NCI-H1105 (cell line): ENCODE results near the gene CARMIL3.
"Not testable (repeated sequence)": the region's sequence is repeated elsewhere in the genome, so short reads cannot be mapped to it uniquely, and the experiment has no call there.

Source experiments
- DNase-seq: peaks from one replicate; lab custom pipeline; 2025; lab: John Stamatoyannopoulos, UW

The CARMIL3 gene

DNA sequence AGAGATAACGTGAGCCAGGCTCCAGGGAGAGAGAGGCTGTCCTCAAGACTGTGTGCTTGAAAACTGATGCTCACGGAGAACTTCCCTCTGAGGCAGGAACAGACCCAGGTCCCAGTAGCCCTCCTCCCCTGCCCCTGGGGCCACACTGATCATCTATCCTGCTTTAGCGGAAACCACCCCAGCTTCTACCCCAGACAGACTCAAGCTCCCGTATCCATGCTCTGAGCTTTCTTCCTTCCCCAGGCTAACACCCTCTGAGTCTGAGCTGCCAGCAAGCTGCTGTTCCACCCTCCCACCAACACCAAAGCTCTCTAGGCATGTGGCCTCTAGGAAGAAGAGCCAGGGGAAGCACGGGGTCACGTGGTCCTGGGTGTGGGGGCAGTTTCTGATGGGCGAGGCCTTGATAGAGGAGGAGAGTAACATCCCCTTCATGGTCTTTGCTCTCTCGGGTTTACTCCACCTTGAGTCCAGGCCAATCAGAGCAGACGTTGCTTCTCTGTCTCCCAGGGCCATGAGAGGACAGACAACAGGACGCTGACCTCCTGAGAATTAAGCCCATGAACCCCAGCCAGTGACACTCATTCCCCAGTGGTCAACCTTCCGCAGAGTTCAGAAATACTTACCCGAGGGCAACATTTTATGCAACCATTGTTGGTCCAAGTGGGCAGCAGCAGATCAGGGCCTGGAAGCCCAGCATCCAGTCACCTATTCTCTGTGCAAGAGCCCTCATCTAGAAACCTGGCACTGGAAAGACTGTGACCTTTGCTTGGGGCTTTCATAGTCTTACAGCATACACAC is 43.7 kb downstream of the CARMIL3 start:
- DNase-seq, result no peak

DNA sequence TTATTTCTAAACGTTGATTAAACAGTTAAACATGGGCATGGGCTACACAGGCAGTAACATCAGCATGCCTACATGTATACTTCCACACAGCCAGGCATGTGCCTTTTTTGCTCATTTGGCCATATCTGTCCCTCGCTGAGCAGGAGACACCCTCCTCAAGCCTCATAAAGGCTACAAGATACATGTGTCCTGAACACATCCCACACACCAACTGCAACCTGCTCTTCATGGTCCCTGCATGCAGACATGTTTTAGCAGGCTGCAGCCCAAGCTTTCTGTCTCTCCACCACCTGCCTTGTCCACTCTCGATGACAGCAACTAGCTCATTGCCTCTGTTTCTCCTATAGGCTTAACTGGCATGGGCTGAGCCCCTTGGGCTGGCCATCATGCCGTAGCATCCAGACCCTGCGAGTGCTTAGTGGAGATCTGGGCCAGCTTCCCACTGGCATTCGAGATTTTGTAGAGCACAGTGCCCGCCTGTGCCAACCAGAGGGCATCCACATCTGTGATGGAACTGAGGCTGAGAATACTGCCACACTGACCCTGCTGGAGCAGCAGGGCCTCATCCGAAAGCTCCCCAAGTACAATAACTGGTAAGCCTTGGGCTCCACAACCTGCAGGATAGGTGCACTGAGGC is 44.9 kb downstream of the CARMIL3 start:
- no peak for DNase-seq

- no peak for DNase-seq
Measured at GRCh38 chr14:24098229-24098926, 46.6 kb downstream of the CARMIL3 start.

- no peak for DNase-seq
Measured at GRCh38 chr14:24098927-24099813, 47.4 kb downstream of the CARMIL3 start.

GRCh38 chr14:24100197-24100981 is 48.6 kb downstream of the CARMIL3 start:
- no peak for DNase-seq

GRCh38 chr14:24100982-24101494 is 49.2 kb downstream of the CARMIL3 start:
- DNase-seq, result no peak

DNA sequence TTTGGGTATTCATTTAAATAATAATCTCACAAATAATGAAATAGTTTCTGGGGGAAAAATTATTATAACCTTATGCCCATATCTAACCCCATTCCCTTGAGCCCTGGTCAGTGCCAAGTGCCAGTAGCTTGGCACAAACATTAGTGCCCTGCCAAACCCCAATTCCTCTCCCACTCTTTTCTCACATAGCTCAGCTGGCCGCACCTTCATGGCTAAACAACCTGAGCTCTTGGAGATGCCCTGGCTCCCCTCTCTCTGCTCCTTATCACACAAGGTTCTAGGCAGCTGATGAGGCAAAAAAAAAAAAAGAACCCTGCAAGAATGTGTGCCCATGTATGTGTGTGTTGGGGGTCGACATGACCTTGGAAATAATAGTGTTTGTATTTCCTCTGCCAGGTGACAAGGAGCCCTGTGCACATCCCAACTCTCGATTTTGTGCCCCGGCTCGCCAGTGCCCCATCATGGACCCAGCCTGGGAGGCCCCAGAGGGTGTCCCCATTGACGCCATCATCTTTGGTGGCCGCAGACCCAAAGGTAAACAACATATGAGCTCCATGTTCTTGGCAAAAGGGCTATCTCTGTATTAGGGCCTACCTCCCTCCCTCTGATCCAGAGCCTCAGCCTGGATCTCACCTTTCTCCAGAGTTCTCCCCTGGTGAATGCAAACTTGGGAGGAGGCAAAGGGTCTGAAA is 50.7 kb downstream of the CARMIL3 start:
- DNase-seq, result no peak

DNA sequence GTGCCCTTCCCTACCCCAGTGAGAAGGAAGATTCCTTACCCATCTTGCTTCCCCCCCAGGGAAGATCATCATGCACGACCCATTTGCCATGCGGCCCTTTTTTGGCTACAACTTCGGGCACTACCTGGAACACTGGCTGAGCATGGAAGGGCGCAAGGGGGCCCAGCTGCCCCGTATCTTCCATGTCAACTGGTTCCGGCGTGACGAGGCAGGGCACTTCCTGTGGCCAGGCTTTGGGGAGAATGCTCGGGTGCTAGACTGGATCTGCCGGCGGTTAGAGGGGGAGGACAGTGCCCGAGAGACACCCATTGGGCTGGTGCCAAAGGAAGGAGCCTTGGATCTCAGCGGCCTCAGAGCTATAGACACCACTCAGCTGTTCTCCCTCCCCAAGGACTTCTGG is 51.6 kb downstream of the CARMIL3 start:
- DNase-seq, result no peak

DNA sequence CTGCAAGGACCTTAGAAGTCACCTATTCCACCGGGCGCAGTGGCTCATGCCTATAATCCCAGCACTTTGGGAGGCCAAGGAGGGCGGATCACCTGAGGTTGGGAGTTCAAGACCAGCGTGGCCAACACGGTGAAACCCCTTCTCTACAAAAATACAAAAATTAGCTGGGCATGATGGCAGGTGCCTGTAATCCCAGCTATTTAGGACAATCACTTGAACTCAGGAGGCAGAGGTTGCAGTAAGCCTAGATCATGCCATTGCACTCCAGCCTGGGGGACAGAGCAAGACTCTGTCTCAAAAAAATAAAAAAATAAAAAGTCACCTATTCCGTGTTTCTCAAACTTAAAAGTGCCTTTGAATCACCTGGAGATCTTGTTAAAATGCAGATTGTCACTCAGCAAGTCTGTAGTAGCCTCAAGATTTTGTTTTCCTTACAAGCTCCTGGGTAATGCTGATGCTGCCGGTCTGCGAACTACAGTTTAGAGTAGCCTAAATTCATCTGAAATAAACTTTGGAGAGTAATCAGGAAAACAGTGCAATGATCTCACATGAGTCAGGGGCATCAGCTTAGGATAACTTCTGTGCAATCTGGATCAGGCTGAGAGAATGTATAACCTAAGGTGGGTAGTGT is 53.9 kb downstream of the CARMIL3 start:
- not testable (repeated sequence) for DNase-seq

DNA sequence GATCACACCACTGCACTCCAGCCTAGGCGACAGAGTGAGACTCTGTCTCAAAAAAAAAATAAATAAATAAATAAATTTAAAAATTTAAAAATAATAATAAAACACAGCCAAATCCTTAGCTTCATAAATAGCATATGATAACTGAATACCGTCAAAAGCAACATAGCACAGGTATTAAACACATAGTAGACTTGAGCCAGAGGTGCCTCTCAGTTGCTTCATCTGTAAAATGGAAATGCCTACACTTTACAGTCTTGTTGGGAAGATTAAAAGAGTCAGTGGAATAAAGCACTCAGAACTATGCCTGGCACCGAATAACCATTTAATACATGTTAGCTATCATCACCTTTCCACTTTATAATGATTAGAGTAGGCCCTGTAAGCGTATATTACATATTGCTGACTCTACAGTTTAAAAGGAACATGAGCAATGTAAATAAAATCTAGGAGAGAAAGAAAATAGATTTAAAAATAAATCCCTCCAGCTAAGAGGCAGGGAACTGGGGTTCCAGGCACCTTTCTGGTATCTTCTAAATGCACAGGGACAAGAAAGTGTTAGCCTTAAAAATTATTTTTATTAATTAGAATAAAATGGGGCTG is 55.0 kb downstream of the CARMIL3 start:
- DNase-seq, result no peak

DNA sequence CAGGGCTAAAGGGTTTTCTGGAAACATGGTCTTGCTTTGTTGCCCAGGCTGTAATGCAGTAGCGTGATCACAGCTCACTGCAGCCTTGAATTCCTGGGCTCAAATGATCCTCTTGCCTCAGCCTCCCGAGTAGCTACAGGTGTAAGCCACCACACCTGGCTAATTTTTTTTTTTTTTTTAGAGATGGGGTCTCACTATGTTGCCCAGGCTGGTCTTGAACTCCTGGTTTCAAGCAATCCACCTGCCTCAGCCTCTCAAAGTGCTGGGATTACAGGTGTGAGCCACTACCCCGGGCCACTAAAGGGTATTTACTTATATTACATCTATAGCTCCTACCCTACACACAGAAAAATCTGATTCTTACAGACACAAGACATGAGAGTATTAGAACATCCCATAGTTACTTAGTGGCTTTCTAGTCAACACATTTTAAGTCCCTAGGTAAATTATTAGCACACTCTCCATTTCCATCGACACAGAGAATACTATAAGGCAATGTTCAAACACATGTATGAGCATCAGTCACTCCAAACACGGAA is 56.6 kb downstream of the CARMIL3 start:
- no peak for DNase-seq

DNA sequence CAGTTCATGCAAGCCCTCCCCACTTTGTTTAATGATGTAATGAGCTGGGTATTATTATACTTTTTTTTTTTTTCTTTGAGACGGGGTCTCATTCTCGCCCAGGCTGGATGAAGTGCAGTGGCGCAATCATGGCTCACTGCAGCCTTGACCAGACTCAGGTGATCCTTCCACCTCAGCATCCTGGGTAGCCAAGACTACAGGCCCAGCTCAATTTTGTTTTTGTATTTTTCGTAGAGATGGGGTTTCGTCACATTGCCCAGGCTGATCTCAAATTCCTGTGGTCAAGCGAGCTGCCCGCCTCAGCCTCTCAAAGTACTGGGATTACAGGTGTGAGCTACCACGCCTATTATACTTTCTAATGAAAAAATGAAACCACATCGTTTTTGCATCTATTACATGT is 58.3 kb downstream of the CARMIL3 start:
- DNase-seq, result no peak

DNA sequence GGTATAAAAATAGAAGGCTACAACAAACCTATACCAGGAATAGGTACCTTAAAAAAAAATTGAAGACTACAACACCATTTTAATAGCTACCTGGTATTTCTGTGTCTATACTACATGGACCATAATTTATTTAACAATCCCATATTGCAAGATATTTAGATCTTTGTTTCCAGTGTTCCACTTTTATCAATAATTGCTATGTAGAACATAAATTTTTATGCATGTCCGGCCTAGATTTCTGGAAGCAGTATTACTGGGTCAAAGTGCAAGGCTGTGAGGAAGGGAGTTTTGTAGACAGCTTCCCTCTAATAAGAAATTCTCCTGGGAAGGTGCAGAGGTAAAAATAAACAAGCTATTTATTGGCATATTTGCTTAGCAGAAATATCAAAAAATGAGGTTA is 58.7 kb downstream of the CARMIL3 start:
- no peak for DNase-seq

- no peak for DNase-seq
Measured at GRCh38 chr14:24113379-24113800, 61.6 kb downstream of the CARMIL3 start.

DNA sequence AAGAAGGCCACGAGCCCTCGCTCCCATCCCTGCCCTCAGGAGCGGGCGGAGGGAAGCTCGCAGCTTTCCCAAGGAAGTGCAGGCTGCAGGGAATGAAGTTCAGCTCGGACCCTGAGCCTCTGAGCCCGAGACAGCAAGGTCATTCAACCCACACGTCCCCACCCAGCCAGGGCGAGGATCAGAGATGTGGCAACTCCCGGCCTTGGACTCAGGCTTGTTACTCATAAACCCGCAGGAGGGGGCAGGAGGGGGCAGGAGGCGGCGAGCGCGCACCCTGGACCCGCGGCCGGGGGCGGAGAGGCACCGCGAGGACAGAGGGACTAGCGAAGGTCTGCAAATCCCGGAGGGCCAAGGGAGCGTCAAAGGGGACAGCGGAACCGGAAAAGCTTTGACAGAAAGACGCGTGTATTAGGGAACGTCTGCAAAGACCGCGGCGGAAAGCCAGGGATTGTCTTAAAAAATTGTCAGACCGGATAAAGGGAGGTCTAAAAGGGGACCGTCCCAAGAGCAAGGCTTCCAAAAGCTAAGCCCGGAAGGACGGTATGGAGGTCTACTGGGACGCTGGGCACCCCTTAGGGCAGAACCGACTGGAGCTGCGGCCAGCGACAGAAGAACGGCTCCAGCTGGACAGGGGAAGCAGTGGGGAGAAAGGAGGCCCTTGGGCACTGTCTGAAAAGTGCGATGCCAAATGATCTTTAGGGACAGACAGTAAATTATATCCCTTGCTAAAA is 62.2 kb downstream of the CARMIL3 start:
- peak; percentile 81 for DNase-seq

DNA sequence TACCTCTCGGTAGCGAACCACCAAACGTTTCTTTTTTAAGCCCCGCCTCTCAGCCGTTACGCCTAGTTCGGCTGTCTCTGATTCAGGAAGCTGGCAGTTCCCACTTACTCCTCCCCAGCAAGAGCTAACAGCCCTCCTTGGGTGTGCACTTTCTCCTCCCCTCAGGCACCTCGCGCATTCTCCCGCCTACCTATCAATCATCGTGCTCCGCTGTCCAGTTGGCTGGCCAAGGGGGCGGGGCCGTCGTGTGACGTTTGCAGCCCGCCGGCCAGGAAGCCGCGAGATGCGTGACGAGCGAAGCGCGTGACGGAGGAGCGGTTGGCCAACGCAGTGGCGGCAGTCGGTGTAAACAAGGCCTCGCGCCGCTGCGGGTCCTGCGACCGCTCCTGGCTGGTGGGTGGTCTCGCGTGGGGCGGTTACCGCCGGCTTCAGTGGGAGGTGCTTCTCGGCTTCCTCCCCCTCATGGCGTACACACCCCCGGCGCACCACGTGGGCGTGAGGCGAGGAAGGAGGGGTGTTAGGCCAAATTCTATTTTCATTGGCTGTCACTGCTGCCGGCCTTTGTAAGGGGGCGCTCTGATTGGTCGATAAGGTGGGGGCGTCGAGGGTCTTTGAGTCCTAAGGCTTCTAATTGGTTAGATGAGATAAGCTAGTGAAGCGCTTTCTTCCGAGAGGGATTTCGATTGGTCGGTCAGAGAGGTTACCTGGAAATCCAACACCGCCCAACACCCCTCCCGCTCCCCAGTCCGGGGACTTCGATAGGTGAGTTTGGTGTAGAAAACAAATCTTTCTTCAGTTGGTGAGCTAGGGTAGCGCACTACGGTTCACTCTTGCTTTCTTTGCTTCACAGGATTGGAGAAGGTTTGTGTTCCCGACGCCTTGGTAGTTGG is 63.0 kb downstream of the CARMIL3 start, which contains the start of the genes DCAF11 and NRL:
TSS of gene DCAF11 (plus strand) at position 246 of the 890 bp plus-strand sequence. CDS start 818 bp downstream, outside the sequence.
TSS of gene NRL (minus strand) at position 418 of the 890 bp plus-strand sequence. CDS start 32,101 bp downstream, outside the sequence.
- DNase-seq, result peak; percentile 99
